H1 (cell line): ENCODE measurements around the gene PIEZO1. TPM values are rescaled to one million over a fixed set of nuclear protein-coding genes. Genes with fewer than 3 reads are reported as not detected.

Experiments
- CTCF ChIA-PET: fragments of 300-600 bp; sonication (Branson Sonifier 250); formaldehyde crosslinking; loops from one replicate; lab custom pipeline; 2021; ENCODE audit not compliant: partially characterized antibody; lab: Charles Lee
- POLR2A ChIA-PET: fragments of 300-600 bp; sonication (Branson Sonifier 250); formaldehyde crosslinking; loops from one replicate; lab custom pipeline; 2021; ENCODE audit warnings: inconsistent platforms; ENCODE audit not compliant: partially characterized antibody; lab: Charles Lee
- DNase-seq, 2 experiments: peaks; one replicate each; pipeline versions ENCODE4 v3.0.0 to v3.0.0-alpha.2; 2010 to 2022; ENCODE audit warnings: low spot score in 2 of 2, low read depth in 1 of 2, mixed read lengths in 1 of 2
- FAIRE-seq: peaks from 2 replicates; lab custom pipeline; 2011; peaks lifted over from hg19 to GRCh38; lab: Jason Lieb, UNC
- H2AFZ ChIP-seq: 2 replicates; pipeline ENCODE4 v1.8.1; 2012; ENCODE audit warnings: low read length, inconsistent platforms
- H2AK5ac ChIP-seq: 2 replicates; pipeline ENCODE4 v1.6.1; 2013; ENCODE audit warnings: low read depth, low read length
- H2BK120ac ChIP-seq: replicated peaks from 2 replicates; pipeline ENCODE3; 2013; ENCODE audit warnings: low read depth, low read length, inconsistent platforms
- H2BK12ac ChIP-seq: 2 replicates; pipeline ENCODE4 v1.6.1; 2013; ENCODE audit warnings: low read depth, low read length
- H2BK15ac ChIP-seq: 2 replicates; pipeline ENCODE4 v1.6.1; 2013; ENCODE audit warnings: low read length
- H2BK20ac ChIP-seq: 2 replicates; pipeline ENCODE4 v1.6.1; 2013; ENCODE audit warnings: low read length
- H2BK5ac ChIP-seq: 2 replicates; pipeline ENCODE4 v1.6.1; 2013; ENCODE audit warnings: low read depth, low read length
- H3K14ac ChIP-seq: 2 replicates; pipeline ENCODE4 v1.6.1; 2013; ENCODE audit warnings: inconsistent platforms; ENCODE audit not compliant: insufficient read length
- H3K18ac ChIP-seq: 2 replicates; pipeline ENCODE4 v1.6.1; 2013; ENCODE audit warnings: low read length; ENCODE audit errors: extremely low read depth
- H3K23ac ChIP-seq: 2 replicates; pipeline ENCODE4 v1.6.1; 2013; ENCODE audit warnings: inconsistent platforms; ENCODE audit not compliant: insufficient read length
- H3K23me2 ChIP-seq: 2 replicates; pipeline ENCODE4 v1.6.1; 2013; ENCODE audit warnings: low read depth, low read length
- H3K27ac ChIP-seq: 2 replicates; pipeline ENCODE4 v1.6.1; 2011; ENCODE audit warnings: low read depth, low read length, inconsistent platforms
- H3K27me3 ChIP-seq, 4 experiments: replicated peaks in 1 of 4; 1 replicate in 1 of 4; 2 replicates in 3 of 4; pipeline versions ENCODE4 v1.6.1 to v1.8.1; 2011 to 2013; ENCODE audit warnings: low read length in 3 of 4, mild to moderate bottlenecking in 3 of 4, inconsistent platforms in 2 of 4, mixed read lengths in 2 of 4, moderate library complexity in 1 of 4; ENCODE audit not compliant: control insufficient read depth in 3 of 4, insufficient read depth in 3 of 4; ENCODE audit errors: extremely low read depth in 1 of 4
- H3K36me3 ChIP-seq, 4 experiments: 2 replicates each; pipeline versions ENCODE4 v1.6.1 to v1.8.1; 2011 to 2013; ENCODE audit warnings: mild to moderate bottlenecking in 4 of 4, low read length in 3 of 4, moderate library complexity in 2 of 4, control low read depth in 1 of 4, inconsistent platforms in 1 of 4; ENCODE audit not compliant: insufficient read depth in 4 of 4, control insufficient read depth in 2 of 4
- H3K4ac ChIP-seq: replicated peaks from 2 replicates; pipeline ENCODE3; 2013; ENCODE audit warnings: low read length, low read depth, mixed read lengths, inconsistent platforms; ENCODE audit not compliant: insufficient read length
- H3K4me1 ChIP-seq, 4 experiments: replicated peaks in 1 of 4; 1 replicate in 1 of 4; 2 replicates in 3 of 4; pipeline versions ENCODE4 v1.6.1 to v1.8.1; 2011 to 2013; ENCODE audit warnings: low read length in 3 of 4, inconsistent platforms in 2 of 4, mixed read lengths in 1 of 4; ENCODE audit not compliant: insufficient read depth in 4 of 4, control insufficient read depth in 3 of 4
- H3K4me2 ChIP-seq, 2 experiments: 2 replicates each; pipeline versions ENCODE4 v1.6.1 to v1.8.1; 2011 to 2013; ENCODE audit warnings: low read depth in 2 of 2, low read length in 2 of 2, control low read depth in 1 of 2, inconsistent platforms in 1 of 2, mild to moderate bottlenecking in 1 of 2; ENCODE audit not compliant: insufficient read depth in 1 of 2
- H3K4me3 ChIP-seq, 4 experiments: fragments of 200-600, 300-600 bp in 1 of 4; sonication (generic), shearing (Covaris generic), sonication (Bioruptor Twin) in 1 of 4; 2 replicates each; pipeline versions ENCODE4 v1.5.1 to v1.8.1; 2011 to 2016; ENCODE audit warnings: low read length in 4 of 4, low read depth in 3 of 4, control low read depth in 2 of 4, inconsistent platforms in 2 of 4, mild to moderate bottlenecking in 2 of 4, mixed read lengths in 1 of 4, moderate library complexity in 1 of 4; ENCODE audit not compliant: insufficient read depth in 2 of 4; ENCODE audit errors: extremely low read depth in 1 of 4
- H3K56ac ChIP-seq: replicated peaks from 2 replicates; pipeline ENCODE3; 2013; ENCODE audit warnings: low read depth, mild to moderate bottlenecking, mixed read lengths, low read length, inconsistent platforms; ENCODE audit not compliant: insufficient read length
- H3K79me1 ChIP-seq: 2 replicates; pipeline ENCODE4 v1.6.1; 2013; ENCODE audit warnings: low read depth, low read length, control low read depth
- H3K79me2 ChIP-seq, 2 experiments: 2 replicates each; pipeline versions ENCODE4 v1.6.1 to v1.8.1; 2012 to 2013; ENCODE audit warnings: low read length in 2 of 2, mild to moderate bottlenecking in 2 of 2, inconsistent platforms in 1 of 2; ENCODE audit not compliant: insufficient read depth in 2 of 2, control insufficient read depth in 1 of 2
- H3K9ac ChIP-seq, 4 experiments: replicated peaks in 1 of 4; 1 replicate in 1 of 4; 2 replicates in 3 of 4; pipeline versions ENCODE4 v1.6.1 to v1.8.1; 2011 to 2013; ENCODE audit warnings: low read depth in 3 of 4, low read length in 3 of 4, control low read depth in 2 of 4, mild to moderate bottlenecking in 2 of 4, moderate library complexity in 2 of 4, inconsistent platforms in 1 of 4; ENCODE audit errors: extremely low read depth in 1 of 4
- H3K9me3 ChIP-seq, 2 experiments: 2 replicates each; pipeline versions ENCODE4 v1.6.1 to v1.8.1; 2012 to 2013; ENCODE audit warnings: mild to moderate bottlenecking in 2 of 2, moderate library complexity in 2 of 2, control low read depth in 1 of 2, inconsistent platforms in 1 of 2, low read depth in 1 of 2, low read length in 1 of 2, mixed read lengths in 1 of 2; ENCODE audit not compliant: insufficient read depth in 2 of 2
- H4K20me1 ChIP-seq, 2 experiments: replicated peaks in 1 of 2; 2 replicates each; pipeline versions ENCODE3 to v1.8.1; 2011 to 2013; ENCODE audit warnings: inconsistent platforms in 2 of 2, low read length in 2 of 2, mild to moderate bottlenecking in 1 of 2; ENCODE audit not compliant: insufficient read depth in 2 of 2, control insufficient read depth in 1 of 2
- H4K5ac ChIP-seq: 2 replicates; pipeline ENCODE4 v1.6.1; 2013; ENCODE audit warnings: low read length, low read depth, mixed read lengths, inconsistent platforms; ENCODE audit not compliant: insufficient read length
- H4K8ac ChIP-seq: 2 replicates; pipeline ENCODE4 v1.8.0; 2013; ENCODE audit warnings: mild to moderate bottlenecking, moderate library complexity, low read length, inconsistent platforms; ENCODE audit not compliant: insufficient read depth; ENCODE audit errors: extremely low read depth
- H4K91ac ChIP-seq: replicated peaks from 2 replicates; pipeline ENCODE3; 2013; ENCODE audit warnings: low read length, mixed read lengths, inconsistent platforms; ENCODE audit not compliant: insufficient read length
- EP300 ChIP-seq, 2 experiments: IDR thresholded peaks; 1 replicate in 1 of 2; 2 replicates in 1 of 2; pipeline ENCODE4 v1.6.1; 2011 to 2012; ENCODE audit warnings: low read depth in 2 of 2, low read length in 2 of 2, mild to moderate bottlenecking in 2 of 2, borderline replicate concordance in 1 of 2, inconsistent platforms in 1 of 2, moderate library complexity in 1 of 2
- FOSL1 ChIP-seq: IDR thresholded peaks from 2 replicates; pipeline ENCODE4 v1.6.1; 2011; ENCODE audit warnings: mild to moderate bottlenecking, low read depth, low read length, moderate library complexity; ENCODE audit not compliant: insufficient read depth
- MAX ChIP-seq: IDR thresholded peaks from 2 replicates; pipeline ENCODE4 v1.6.1; 2012; ENCODE audit warnings: inconsistent platforms
- POLR2A ChIP-seq, 2 experiments: IDR thresholded peaks; 1 replicate in 1 of 2; 2 replicates in 1 of 2; pipeline ENCODE4 v1.6.1; 2011; ENCODE audit warnings: low read depth in 2 of 2, low read length in 2 of 2, mild to moderate bottlenecking in 2 of 2; ENCODE audit errors: control extremely low read depth in 1 of 2
- RAD21 ChIP-seq, 2 experiments: IDR thresholded peaks in 1 of 2; conservative IDR thresholded peaks in 1 of 2; 2 replicates each; pipeline ENCODE4 v1.6.1; 2011; ENCODE audit warnings: low read depth in 2 of 2, low read length in 2 of 2, improper control_type of control experiment in 1 of 2, inconsistent platforms in 1 of 2, mild to moderate bottlenecking in 1 of 2, moderate library complexity in 1 of 2
- RBBP5 ChIP-seq: IDR thresholded peaks from 2 replicates; pipeline ENCODE4 v1.7.1; 2012; ENCODE audit warnings: low read depth, mild to moderate bottlenecking, inconsistent platforms, low read length, moderate library complexity, borderline replicate concordance
- WGBS, 2 experiments: shearing (Covaris generic) in 1 of 2; methylation state at CpG; one replicate each; pipeline versions ENCODE4 v1.1.6 to v1.1.7; 2013 to 2015; ENCODE audit warnings: low lambda C conversion rate in 2 of 2, mixed read lengths in 2 of 2, inconsistent platforms in 1 of 2, low coverage in 1 of 2, missing lambda C conversion rate in 1 of 2; ENCODE audit not compliant: insufficient replicate concordance in 2 of 2, insufficient coverage in 1 of 2, insufficient read length in 1 of 2; ENCODE audit errors: extremely low coverage in 1 of 2, missing lambda C conversion rate in 1 of 2; 5-methylcytosine and 5-hydroxymethylcytosine counted together
- polyA plus RNA-seq, 7 experiments: library from polyadenylated mRNA; depleted of rRNA in 3 of 7; stranded (reverse) in 5 of 7; unstranded in 2 of 7; fragments of >200 nt in 5 of 7; fragments of 200-250 nt in 2 of 7; gene quantifications; 1 replicate in 5 of 7; 2 replicates in 1 of 7; 4 replicates in 1 of 7; pipeline versions ENCODE4 v1.2.1 to v1.2.3, GENCODE V29; 2011 to 2013; ENCODE audit warnings: missing spikeins in 2 of 7, mixed read lengths in 2 of 7
- total RNA-seq: library from RNA; stranded (reverse); fragmentation: NEBNext Ultra II Directional; extraction: Animal tissue kit (Norgen Biotek cat#: 25700); gene quantifications from 2 replicates; pipeline ENCODE4 v1.2.1, GENCODE V29; 2021

Gene PIEZO1
- total and polyA plus RNA-seq, 2 of the 8 experiments (the other 6 are each of a cell fraction or from before 2014, with no cell fraction given) = 42.3 to 67.5 TPM

GRCh38 chr16:88830783-88831182, 45.8 kb upstream of the PIEZO1 start:
- Histone ChIP-seq H3K4me2 (no peak overlapping the region), H4K20me1 (peaks cover 2 to 5% of the 10 kb centered on the region in 2 experiments), H3K4ac (no peak overlapping the region), H3K4me3 (no peak overlapping the region), H3K9ac (no peak overlapping the region)
- CTCF ChIA-PET = interaction anchor here (1.1 kb wide), 1 partner anchor 19 kb away, joined by 3 read pairs; the partner anchor contains the start of gene APRT
- TF ChIP-seq EP300 (IDR thresholded peaks at IDR 0.05; ENCODE audit: borderline replicate concordance in 1 of 2, low read depth in 2 of 2, low read length in 2 of 2) (no peak), FOSL1 (no peak), MAX (no peak), RBBP5 (no peak), RAD21 (IDR thresholded peaks at IDR 0.05 in 1 of 2, conservative IDR thresholded peaks at IDR 0.05 in 1 of 2; ENCODE audit: low read depth in 2 of 2, low read length in 2 of 2) (no peak), POLR2A (IDR thresholded peaks at IDR 0.05; ENCODE audit: control extremely low read depth in 1 of 2, low read depth in 2 of 2, low read length in 2 of 2) (no peak)
- TF ChIP-seq, all 59 proteins: peak for 0
- H3K9me3 ChIP-seq = no peaks in the 10 kb centered on the region
- H3K36me3 ChIP-seq = 0 out of 8 replicates have a peak, but pooled peaks cover 0 to 3% (median under 1%) of the 10 kb centered on the region in 4 experiments
- POLR2A ChIA-PET = no interaction called here
- 0 out of 7 replicates have a peak, but pooled peaks cover 0 to 2% (median 0%) of the 10 kb centered on the region in 4 experiments for H3K4me1 ChIP-seq
- no peak overlapping the region for H4K5ac ChIP-seq
- H4K8ac ChIP-seq = no peak overlapping the region
- no peak overlapping the region for H2BK20ac ChIP-seq
- H3K79me1 ChIP-seq = 0 out of 2 replicates have a peak, but pooled peaks cover 3% of the 10 kb centered on the region
- no peak overlapping the region for H3K23ac ChIP-seq
- H3K23me2 ChIP-seq = no peaks in the 10 kb centered on the region
- no peak overlapping the region for H3K27ac ChIP-seq
- no peak overlapping the region for H2BK15ac ChIP-seq
- FAIRE-seq (no peak), DNase-seq (no peak)
- H2AFZ ChIP-seq = no peak overlapping the region
- H2BK120ac ChIP-seq = no peak overlapping the region
- no peak overlapping the region for H3K56ac ChIP-seq
- no peaks in the 10 kb centered on the region for H3K27me3 ChIP-seq
- H2BK5ac ChIP-seq = no peak overlapping the region
- H2BK12ac ChIP-seq = no peak overlapping the region
- 83% methylated on average over 13 of the region's 14 CpGs; no CpG with 5 or more reads in 1 of the 2 experiments for WGBS, 2 experiments
- no peak overlapping the region for H4K91ac ChIP-seq
- no peak overlapping the region for H2AK5ac ChIP-seq
- H3K18ac ChIP-seq = no peak overlapping the region
- H3K79me2 ChIP-seq = no peaks in the 10 kb centered on the region
- no peak overlapping the region for H3K14ac ChIP-seq
